Measurements from ENCODE around the gene PSEN1. TPM values are rescaled to one million over a fixed set of nuclear protein-coding genes. Genes with fewer than 3 reads are reported as not detected.
"Not testable (repeated sequence)": the region's sequence is repeated elsewhere in the genome, so short reads cannot be mapped to it uniquely, and the experiment has no call there.

PSEN1 gene
- total RNA-seq, 2 donors from 2014 or later, result 20.5 to 22.3 TPM

DNA sequence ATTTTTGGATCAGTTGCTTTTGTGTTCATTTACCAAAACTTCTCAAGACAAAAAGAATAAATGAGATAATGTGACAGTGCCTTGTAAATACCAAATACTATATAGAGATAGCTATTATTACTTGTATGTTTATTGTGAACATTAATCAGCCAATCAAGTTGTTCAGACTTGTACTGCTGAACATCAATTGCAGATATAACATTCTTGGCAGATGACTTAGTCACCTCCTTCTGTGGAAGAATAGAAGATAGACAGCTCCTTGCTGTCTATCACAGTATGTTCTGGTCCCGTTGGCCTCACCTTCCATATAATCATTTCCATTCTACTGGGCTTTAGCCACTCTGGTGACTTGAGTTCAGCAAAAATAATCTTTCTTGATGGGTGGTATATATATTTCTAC lies 30.1 kb downstream of the PSEN1 start:
- H3K36me3 ChIP-seq, result peaks cover 29% of the 10 kb centered on the region

DNA sequence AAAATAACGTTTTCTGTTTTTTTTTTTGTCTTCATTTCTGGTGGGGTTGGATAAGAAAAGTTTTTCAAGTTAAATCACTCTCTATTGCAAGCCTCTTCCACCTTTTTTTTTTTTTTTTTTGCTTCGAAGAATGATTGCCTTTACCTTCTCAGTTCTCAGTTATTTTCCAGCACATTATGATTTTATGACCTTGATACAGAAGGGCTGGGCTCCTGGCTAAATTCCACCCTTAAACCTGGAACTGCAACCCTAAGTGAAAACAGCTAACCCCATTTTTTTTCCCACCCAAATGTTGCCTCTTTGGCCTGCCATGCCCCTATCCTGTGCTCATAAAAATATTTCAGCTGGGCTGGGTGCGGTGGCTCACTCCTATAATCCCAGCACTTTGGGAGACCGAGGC lies 31.4 kb downstream of the PSEN1 start:
- Histone ChIP-seq H3K27ac (no peak overlapping the region), H3K4me3 (no peak overlapping the region), H3K36me3 (peaks cover 38% of the 10 kb centered on the region), H3K27me3 (no peaks in the 10 kb centered on the region), H3K9me3 (no peaks in the 10 kb centered on the region), H3K4me1 (no peaks in the 10 kb centered on the region)
- TF ChIP-seq CTCF (IDR thresholded peaks at IDR 0.05), result no peak
- no peak for DNase-seq (ENCODE audit: low spot score)

More for the DNA sequence above, 30.1 kb downstream of the PSEN1 start:
- H3K4me1 ChIP-seq, result no peaks in the 10 kb centered on the region
- no peaks in the 10 kb centered on the region for H3K27me3 ChIP-seq
- DNase-seq (ENCODE audit: low spot score), result no peak
- TF ChIP-seq CTCF (IDR thresholded peaks at IDR 0.05), result no peak
- H3K9me3 ChIP-seq, result no peaks in the 10 kb centered on the region
- no peak overlapping the region for H3K27ac ChIP-seq
- H3K4me3 ChIP-seq, result no peak overlapping the region

DNA sequence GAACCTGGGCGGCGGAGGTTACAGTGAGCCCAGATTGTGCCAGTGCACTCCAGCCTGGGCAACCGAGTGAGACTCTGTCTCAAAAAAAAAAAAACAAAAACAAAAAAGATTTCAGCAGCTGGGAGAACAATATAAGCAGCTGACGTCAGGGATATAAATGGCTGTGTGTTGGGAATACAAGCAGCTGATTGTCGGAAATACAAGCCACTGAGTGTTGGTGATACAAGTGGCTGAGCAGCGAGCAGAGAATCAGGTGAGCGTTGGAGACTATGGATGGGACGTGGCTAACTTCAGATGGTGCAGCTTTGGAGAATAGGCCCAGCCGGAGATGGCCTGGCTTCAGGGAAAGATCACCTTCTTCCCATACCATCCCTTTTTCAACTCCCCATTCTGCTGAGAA lies 32.0 kb downstream of the PSEN1 start:
- TF ChIP-seq CTCF (IDR thresholded peaks at IDR 0.05), result no peak
- Histone ChIP-seq H3K27me3 (no peaks in the 10 kb centered on the region), H3K4me3 (no peak overlapping the region), H3K36me3 (peaks cover 39% of the 10 kb centered on the region), H3K27ac (no peak overlapping the region), H3K9me3 (no peaks in the 10 kb centered on the region), H3K4me1 (no peaks in the 10 kb centered on the region)
- no peak for DNase-seq (ENCODE audit: low spot score)

DNA sequence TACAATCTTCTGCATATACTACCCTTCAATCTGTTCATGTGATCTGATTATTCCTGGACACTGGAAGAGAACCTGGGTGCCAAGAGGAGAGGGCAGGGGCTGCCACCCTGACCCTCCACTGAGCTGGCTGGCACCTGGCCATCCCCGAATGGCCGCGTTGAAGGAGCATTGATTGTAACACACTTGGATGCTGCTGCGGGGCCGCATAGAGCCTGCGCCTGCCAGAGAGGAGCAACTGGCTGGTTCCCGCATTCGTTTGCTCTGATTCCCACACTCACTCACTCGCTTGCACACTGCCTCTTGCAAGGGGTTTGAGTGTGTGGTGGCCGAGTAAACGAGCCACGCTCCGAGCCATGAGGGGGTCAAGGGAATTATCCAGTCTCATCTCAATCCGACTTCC lies 32.4 kb downstream of the PSEN1 start:
- no peaks in the 10 kb centered on the region for H3K9me3 ChIP-seq
- DNase-seq (ENCODE audit: low spot score), result no peak
- no peak for TF ChIP-seq CTCF (IDR thresholded peaks at IDR 0.05)
- H3K4me1 ChIP-seq, result no peaks in the 10 kb centered on the region
- peaks cover 43% of the 10 kb centered on the region for H3K36me3 ChIP-seq
- H3K4me3 ChIP-seq, result no peak overlapping the region
- H3K27ac ChIP-seq, result no peak overlapping the region
- no peaks in the 10 kb centered on the region for H3K27me3 ChIP-seq

DNA sequence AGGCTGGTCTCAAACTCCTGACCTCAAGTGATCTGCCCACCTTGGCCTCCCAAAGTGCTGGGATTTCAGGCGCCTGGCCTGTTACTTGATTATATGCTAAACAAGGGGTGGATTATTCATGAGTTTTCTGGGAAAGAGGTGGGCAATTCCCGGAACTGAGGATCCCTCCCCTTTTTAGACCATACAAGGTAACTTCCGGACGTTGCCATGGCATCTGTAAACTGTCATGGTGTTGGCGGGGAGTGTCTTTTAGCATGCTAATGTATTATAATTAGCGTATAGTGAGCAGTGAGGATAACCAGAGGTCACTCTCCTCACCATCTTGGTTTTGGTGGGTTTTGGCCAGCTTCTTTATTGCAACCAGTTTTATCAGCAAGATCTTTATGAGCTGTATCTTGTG lies 33.5 kb downstream of the PSEN1 start:
- not testable (repeated sequence) for H3K27me3 ChIP-seq; H3K4me3 ChIP-seq; H3K27ac ChIP-seq; DNase-seq (ENCODE audit: low spot score); H3K4me1 ChIP-seq; H3K9me3 ChIP-seq
- peaks cover 54% of the 10 kb centered on the region for H3K36me3 ChIP-seq

GRCh38 chr14:73170686-73171085 lies 34.4 kb downstream of the PSEN1 start:
- peaks cover 60% of the 10 kb centered on the region for H3K36me3 ChIP-seq
- no peak for TF ChIP-seq CTCF (IDR thresholded peaks at IDR 0.05)
- no peak overlapping the region for H3K4me3 ChIP-seq
- no peaks in the 10 kb centered on the region for H3K4me1 ChIP-seq
- H3K27ac ChIP-seq, result no peak overlapping the region
- no peaks in the 10 kb centered on the region for H3K27me3 ChIP-seq
- H3K9me3 ChIP-seq, result no peaks in the 10 kb centered on the region
- no peak for DNase-seq (ENCODE audit: low spot score)

All from right atrium auricular region (tissue), 2 donors.